Nephron (organoid): Measurements from ENCODE around the gene CAPN15.

Experiments
- H3K27ac Mint-ChIP-seq, 3 experiments: 2 replicates each; pipeline ENCODE4 v1.8.0; 2020; ENCODE audit warnings: mixed read lengths in 3 of 3, mild to moderate bottlenecking in 2 of 3, moderate library complexity in 1 of 3
- H3K27me3 Mint-ChIP-seq: 2 replicates; pipeline ENCODE4 v1.8.0; 2021; ENCODE audit warnings: low read depth, mild to moderate bottlenecking, moderate library complexity, mixed read lengths
- H3K36me3 Mint-ChIP-seq: 2 replicates; pipeline ENCODE4 v1.8.0; 2020; ENCODE audit warnings: low read depth, mixed read lengths
- H3K4me1 Mint-ChIP-seq: 2 replicates; pipeline ENCODE4 v1.8.0; 2020; ENCODE audit warnings: mixed read lengths
- H3K4me3 Mint-ChIP-seq, 3 experiments: 2 replicates each; pipeline ENCODE4 v1.8.0; 2020; ENCODE audit warnings: mild to moderate bottlenecking in 3 of 3, mixed read lengths in 3 of 3, moderate library complexity in 2 of 3
- H3K9me3 Mint-ChIP-seq: 2 replicates; pipeline ENCODE4 v1.8.0; 2020; ENCODE audit warnings: mixed read lengths
- CTCF ChIP-seq, 3 experiments: fragments of 200-600 bp; sonication (generic); IDR thresholded peaks; one replicate each; pipeline ENCODE4 v1.5.0; 2021; ENCODE audit warnings: antibody characterized with exemption in 3 of 3; ENCODE audit not compliant: unreplicated experiment in 3 of 3

CAPN15 gene

GRCh38 chr16:534135-534534 is 6.6 kb downstream of the CAPN15 start:
- Mint-ChIP-seq H3K4me1 (peaks cover 10% of the 10 kb centered on the region), H3K4me3 (peak overlapping the region in 1 of 3 experiments; percentile 5), H3K36me3 (peaks cover 3% of the 10 kb centered on the region), H3K27ac (no peak overlapping the region), H3K27me3 (no peaks in the 10 kb centered on the region), H3K9me3 (no peaks in the 10 kb centered on the region)
- no peak for TF ChIP-seq CTCF (IDR thresholded peaks at IDR 0.05; ENCODE audit: unreplicated experiment in 3 of 3)

- Mint-ChIP-seq H3K9me3 (no peaks in the 10 kb centered on the region), H3K27me3 (no peaks in the 10 kb centered on the region), H3K4me1 (peaks cover 6% of the 10 kb centered on the region), H3K4me3 (no peak overlapping the region), H3K36me3 (peaks cover 3% of the 10 kb centered on the region), H3K27ac (no peak overlapping the region)
- no peak for TF ChIP-seq CTCF (IDR thresholded peaks at IDR 0.05; ENCODE audit: unreplicated experiment in 3 of 3)
These were observed 7.4 kb downstream of the CAPN15 start for GRCh38 chr16:534856-535445.

GRCh38 chr16:535446-536405 is 8.2 kb downstream of the CAPN15 start:
- Mint-ChIP-seq H3K9me3 (no peaks in the 10 kb centered on the region), H3K27me3 (no peaks in the 10 kb centered on the region), H3K27ac (no peak overlapping the region), H3K36me3 (peaks cover 3% of the 10 kb centered on the region), H3K4me1 (no peaks in the 10 kb centered on the region), H3K4me3 (no peak overlapping the region)
- no peak for TF ChIP-seq CTCF (IDR thresholded peaks at IDR 0.05; ENCODE audit: unreplicated experiment in 3 of 3)

- Mint-ChIP-seq H3K27me3 (no peaks in the 10 kb centered on the region), H3K27ac (no peak overlapping the region), H3K36me3 (peaks cover 3% of the 10 kb centered on the region), H3K4me3 (no peak overlapping the region), H3K9me3 (no peaks in the 10 kb centered on the region), H3K4me1 (no peaks in the 10 kb centered on the region)
- TF ChIP-seq CTCF (IDR thresholded peaks at IDR 0.05; ENCODE audit: unreplicated experiment in 3 of 3): no peak
These were observed 9.2 kb downstream of the CAPN15 start for GRCh38 chr16:536746-537145.

- H3K9me3 Mint-ChIP-seq: no peaks in the 10 kb centered on the region
- peaks cover 3% of the 10 kb centered on the region for H3K36me3 Mint-ChIP-seq
- TF ChIP-seq CTCF (IDR thresholded peaks at IDR 0.05; ENCODE audit: unreplicated experiment in 3 of 3): no peak
- no peak overlapping the region for H3K4me3 Mint-ChIP-seq
- H3K27me3 Mint-ChIP-seq: no peaks in the 10 kb centered on the region
- no peaks in the 10 kb centered on the region for H3K4me1 Mint-ChIP-seq
- no peak overlapping the region for H3K27ac Mint-ChIP-seq
These were observed 10.2 kb downstream of the CAPN15 start for GRCh38 chr16:537415-538335.
